ENCODE measurements around the gene FEV.

The FEV gene

GRCh38 chr2:219002395-219003266 lies 17.6 kb upstream of the FEV start:
- DNase-seq = peak; percentile 45 to 46
- no peak for TF ChIP-seq GATA1 (IDR thresholded peaks at IDR 0.05; ENCODE audit: low read depth, low read length)
- TF ChIP-seq POLR2A (IDR thresholded peaks at IDR 0.05; ENCODE audit: low read length) = no peak

- no peak for TF ChIP-seq GATA1 (IDR thresholded peaks at IDR 0.05; ENCODE audit: low read depth, low read length)
- TF ChIP-seq POLR2A (IDR thresholded peaks at IDR 0.05; ENCODE audit: low read length) = no peak
- DNase-seq = no peak
These were observed 16.8 kb upstream of the FEV start for GRCh38 chr2:219001577-219002394.

GRCh38 chr2:219001100-219001576 lies 16.2 kb upstream of the FEV start:
- DNase-seq = no peak
- TF ChIP-seq GATA1 (IDR thresholded peaks at IDR 0.05; ENCODE audit: low read depth, low read length) = no peak
- TF ChIP-seq POLR2A (IDR thresholded peaks at IDR 0.05; ENCODE audit: low read length) = no peak

GRCh38 chr2:219000569-219000960 lies 15.6 kb upstream of the FEV start:
- no peak for DNase-seq
- TF ChIP-seq GATA1 (IDR thresholded peaks at IDR 0.05; ENCODE audit: low read depth, low read length) = no peak
- no peak for TF ChIP-seq POLR2A (IDR thresholded peaks at IDR 0.05; ENCODE audit: low read length)

- no peak for DNase-seq
- TF ChIP-seq POLR2A (IDR thresholded peaks at IDR 0.05; ENCODE audit: low read length) (no peak), GATA1 (IDR thresholded peaks at IDR 0.05; ENCODE audit: low read depth, low read length) (no peak)
These were observed 15.0 kb upstream of the FEV start for GRCh38 chr2:218999881-219000568.

- no peak for TF ChIP-seq GATA1 (IDR thresholded peaks at IDR 0.05; ENCODE audit: low read depth, low read length)
- no peak for TF ChIP-seq POLR2A (IDR thresholded peaks at IDR 0.05; ENCODE audit: low read length)
- DNase-seq = no peak
These were observed 14.3 kb upstream of the FEV start for GRCh38 chr2:218999021-218999880.

GRCh38 chr2:218998414-218999002 lies 13.5 kb upstream of the FEV start:
- DNase-seq = no peak

GRCh38 chr2:218997731-218998130 lies 12.7 kb upstream of the FEV start:
- no peak for TF ChIP-seq POLR2A (IDR thresholded peaks at IDR 0.05; ENCODE audit: low read length)
- TF ChIP-seq GATA1 (IDR thresholded peaks at IDR 0.05; ENCODE audit: low read depth, low read length) = no peak
- DNase-seq = peak; percentile 28 to 57

More at GRCh38 chr2:218998414-218999002, 13.5 kb upstream of the FEV start:
- TF ChIP-seq GATA1 (IDR thresholded peaks at IDR 0.05; ENCODE audit: low read depth, low read length) (no peak), POLR2A (IDR thresholded peaks at IDR 0.05; ENCODE audit: low read length) (no peak)

GRCh38 chr2:218996937-218997336 lies 12.0 kb upstream of the FEV start:
- TF ChIP-seq POLR2A (IDR thresholded peaks at IDR 0.05; ENCODE audit: low read length) = no peak
- no peak for DNase-seq

GRCh38 chr2:218995972-218996711 lies 11.2 kb upstream of the FEV start:
- TF ChIP-seq GATA1 (IDR thresholded peaks at IDR 0.05; ENCODE audit: low read depth, low read length) = no peak
- TF ChIP-seq POLR2A (IDR thresholded peaks at IDR 0.05; ENCODE audit: low read length) = no peak
- DNase-seq = peak; percentile 78 to 87

GRCh38 chr2:218995561-218995960 lies 10.6 kb upstream of the FEV start:
- no peak for DNase-seq
- TF ChIP-seq GATA1 (IDR thresholded peaks at IDR 0.05; ENCODE audit: low read depth, low read length) = no peak
- no peak for TF ChIP-seq POLR2A (IDR thresholded peaks at IDR 0.05; ENCODE audit: low read length)

Measured in erythroblast (primary cell).